Hepatocyte (in vitro differentiated cells): ENCODE data around the gene PECR. TPM values are rescaled to one million over a fixed set of nuclear protein-coding genes. Genes with fewer than 3 reads are reported as not detected.

Source experiments
- DNase-seq: peaks from one replicate; pipeline ENCODE4 v3.0.0-alpha.2; 2016; ENCODE audit warnings: low spot score
- H2AFZ ChIP-seq: fragments of 200-600 bp; sonication (generic); 2 replicates; pipeline ENCODE4 v1.6.0; 2016; ENCODE audit warnings: antibody characterized with exemption, mild to moderate bottlenecking
- H3K27ac ChIP-seq: fragments of 200-600 bp; sonication (generic); 2 replicates; pipeline ENCODE4 v1.5.1; 2016; ENCODE audit warnings: mild to moderate bottlenecking
- H3K27me3 ChIP-seq: fragments of 200-600 bp; sonication (generic); 2 replicates; pipeline ENCODE4 v1.6.1; 2016
- H3K36me3 ChIP-seq: fragments of 200-600 bp; sonication (generic); replicated peaks from 2 replicates; pipeline ENCODE4 v1.5.1; 2016; ENCODE audit warnings: low read depth; ENCODE audit not compliant: insufficient read depth
- H3K4me1 ChIP-seq: fragments of 200-600 bp; sonication (generic); 2 replicates; pipeline ENCODE4 v1.5.1; 2016; ENCODE audit warnings: mild to moderate bottlenecking, moderate library complexity; ENCODE audit not compliant: insufficient read depth
- H3K4me2 ChIP-seq: fragments of 200-600 bp; sonication (generic); 2 replicates; pipeline ENCODE4 v1.6.0; 2016
- H3K4me3 ChIP-seq: fragments of 200-600 bp; sonication (generic); 2 replicates; pipeline ENCODE4 v1.5.1; 2016; ENCODE audit warnings: mild to moderate bottlenecking
- H3K79me2 ChIP-seq: fragments of 200-600 bp; sonication (generic); 2 replicates; pipeline ENCODE4 v1.6.0; 2017; ENCODE audit warnings: mild to moderate bottlenecking
- H3K9me2 ChIP-seq: fragments of 200-600 bp; sonication (generic); replicated peaks from 2 replicates; pipeline ENCODE4 v1.6.0; 2017; ENCODE audit warnings: mild to moderate bottlenecking; ENCODE audit not compliant: insufficient read depth
- H3K9me3 ChIP-seq: fragments of 200-600 bp; sonication (generic); 2 replicates; pipeline ENCODE4 v1.5.1; 2016; ENCODE audit warnings: low read depth, mild to moderate bottlenecking
- H4K20me1 ChIP-seq: fragments of 200-600 bp; sonication (generic); 2 replicates; pipeline ENCODE4 v1.6.0; 2016; ENCODE audit warnings: mild to moderate bottlenecking; ENCODE audit not compliant: insufficient read depth, poor library complexity, severe bottlenecking
- CTCF ChIP-seq: fragments of 200-600 bp; sonication (generic); IDR thresholded peaks from 2 replicates; pipeline ENCODE4 v1.5.1; 2016; ENCODE audit warnings: antibody characterized with exemption, mild to moderate bottlenecking; ENCODE audit not compliant: poor library complexity
- EZH2 ChIP-seq: fragments of 200-600 bp; sonication (generic); IDR thresholded peaks from 2 replicates; pipeline ENCODE4 v1.6.1; 2016; ENCODE audit warnings: antibody characterized with exemption, mild to moderate bottlenecking, borderline replicate concordance
- EZH2phosphoT487 ChIP-seq: fragments of 200-600 bp; sonication (generic); IDR thresholded peaks from one replicate; pipeline ENCODE4 v1.6.1; 2018; ENCODE audit warnings: antibody characterized with exemption, mild to moderate bottlenecking, low read depth, moderate library complexity; ENCODE audit not compliant: unreplicated experiment, severe bottlenecking
- WGBS: methylation state at CpG from one replicate; pipeline ENCODE4 v1.1.6; 2016; ENCODE audit warnings: low lambda C conversion rate; ENCODE audit errors: missing lambda C conversion rate; 5-methylcytosine and 5-hydroxymethylcytosine counted together
- polyA plus RNA-seq: library from polyadenylated mRNA; unstranded; fragments of >200 nt; fragmentation: Nextera tagmentation; extraction: Ambion mirVana; gene quantifications from 2 replicates; pipeline ENCODE4 v1.2.1, GENCODE V29; 2016
- total RNA-seq: library from RNA; depleted of rRNA; stranded (reverse); fragments of >200 nt; gene quantifications from 2 replicates; pipeline ENCODE4 v1.2.3, GENCODE V29; 2014

The PECR gene
- total and polyA plus RNA-seq, 2 experiments from 2014 or later = 17.4 to 32.4 TPM

DNA sequence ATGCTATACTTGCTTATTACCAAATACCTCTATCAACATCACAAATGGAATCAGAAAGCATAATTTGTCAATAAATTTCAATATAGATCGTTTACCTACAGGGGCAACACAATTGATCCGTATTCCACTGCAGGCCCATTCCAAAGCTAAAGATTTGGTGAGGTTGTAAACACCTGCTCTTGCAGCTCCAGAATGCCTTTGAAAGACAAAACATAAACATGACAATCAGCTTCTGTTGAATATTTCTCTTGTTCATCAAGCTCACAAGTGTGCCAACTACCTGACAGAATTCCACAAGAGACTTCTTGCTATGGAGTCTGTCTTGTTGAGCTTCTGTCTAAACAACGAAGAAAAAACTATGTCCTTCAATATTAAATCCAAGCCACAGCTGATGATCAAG, 30.3 kb downstream of the PECR start:
- no peaks in the 10 kb centered on the region for H3K9me2 ChIP-seq
- no peak for TF ChIP-seq CTCF
- no peak for TF ChIP-seq EZH2phosphoT487
- TF ChIP-seq EZH2 = no peak
- no peak for DNase-seq
- H2AFZ ChIP-seq = no peak overlapping the region
- H3K27me3 ChIP-seq = no peaks in the 10 kb centered on the region
- H4K20me1 ChIP-seq = no peaks in the 10 kb centered on the region
- no peak overlapping the region for H3K4me2 ChIP-seq
- H3K36me3 ChIP-seq = no peaks in the 10 kb centered on the region
- 93% methylated on average over 3 of the region's 3 CpGs for WGBS
- H3K4me1 ChIP-seq = no peaks in the 10 kb centered on the region
- no peak overlapping the region for H3K4me3 ChIP-seq
- no peaks in the 10 kb centered on the region for H3K9me3 ChIP-seq
- H3K27ac ChIP-seq = no peak overlapping the region
- no peaks in the 10 kb centered on the region for H3K79me2 ChIP-seq

GRCh38 chr2:216049452-216049851, 32.2 kb downstream of the PECR start:
- Histone ChIP-seq H2AFZ (no peak overlapping the region), H3K27me3 (no peaks in the 10 kb centered on the region), H3K4me3 (no peak overlapping the region), H4K20me1 (no peaks in the 10 kb centered on the region), H3K27ac (no peak overlapping the region), H3K36me3 (no peaks in the 10 kb centered on the region), H3K9me3 (no peaks in the 10 kb centered on the region), H3K4me2 (no peak overlapping the region), H3K4me1 (no peaks in the 10 kb centered on the region), H3K79me2 (no peaks in the 10 kb centered on the region), H3K9me2 (no peaks in the 10 kb centered on the region)
- DNase-seq = no peak
- TF ChIP-seq EZH2phosphoT487 (no peak), CTCF (no peak), EZH2 (no peak)
- 90% methylated on average over 2 of the region's 2 CpGs for WGBS

GRCh38 chr2:216047397-216047796, 34.2 kb downstream of the PECR start:
- H2AFZ ChIP-seq = no peak overlapping the region
- no peaks in the 10 kb centered on the region for H3K9me2 ChIP-seq
- H3K36me3 ChIP-seq = no peaks in the 10 kb centered on the region
- DNase-seq = no peak
- no peak overlapping the region for H3K4me2 ChIP-seq
- H3K27me3 ChIP-seq = no peaks in the 10 kb centered on the region
- TF ChIP-seq EZH2 = no peak
- TF ChIP-seq CTCF = no peak
- no peak for TF ChIP-seq EZH2phosphoT487
- no peaks in the 10 kb centered on the region for H3K4me1 ChIP-seq
- no peaks in the 10 kb centered on the region for H3K79me2 ChIP-seq
- no peak overlapping the region for H3K4me3 ChIP-seq
- 79% methylated on average over 2 of the region's 2 CpGs for WGBS
- H3K27ac ChIP-seq = no peak overlapping the region
- H4K20me1 ChIP-seq = no peaks in the 10 kb centered on the region
- H3K9me3 ChIP-seq = no peaks in the 10 kb centered on the region
